HFF-Myc (cell line): ENCODE results near the gene CRIM1.

ENCODE experiments used
- DNase-seq: peaks from one replicate; pipeline ENCODE4 v3.0.0-alpha.2; 2011; ENCODE audit warnings: low read depth; ENCODE audit errors: extremely low read depth
- H3K4me3 ChIP-seq: replicated peaks from 2 replicates; pipeline ENCODE4 v1.5.1; 2011; ENCODE audit warnings: low read depth, mild to moderate bottlenecking, control low read depth, low read length
- CTCF ChIP-seq: IDR thresholded peaks from 2 replicates; pipeline ENCODE4 v1.5.1; 2012; ENCODE audit warnings: mild to moderate bottlenecking, low read depth, low read length, control low read depth; ENCODE audit errors: missing control alignments

The CRIM1 gene

GRCh38 chr2:36455788-36456187 lies 100.2 kb downstream of the CRIM1 start:
- TF ChIP-seq CTCF = no peak
- H3K4me3 ChIP-seq = no peak overlapping the region
- DNase-seq = no peak

- TF ChIP-seq CTCF = no peak
- DNase-seq = peak; percentile 67
- H3K4me3 ChIP-seq = no peak overlapping the region
Measured at GRCh38 chr2:36456227-36457175, 100.9 kb downstream of the CRIM1 start.

GRCh38 chr2:36458106-36458505 lies 102.5 kb downstream of the CRIM1 start:
- TF ChIP-seq CTCF = no peak
- no peak overlapping the region for H3K4me3 ChIP-seq
- DNase-seq = no peak

GRCh38 chr2:36459725-36460137 lies 104.2 kb downstream of the CRIM1 start:
- TF ChIP-seq CTCF = peak; percentile 51
- no peak overlapping the region for H3K4me3 ChIP-seq
- DNase-seq = no peak

GRCh38 chr2:36461039-36461681 lies 105.6 kb downstream of the CRIM1 start:
- H3K4me3 ChIP-seq = no peak overlapping the region
- TF ChIP-seq CTCF = no peak
- peak; percentile 79 for DNase-seq

GRCh38 chr2:36462311-36462935 lies 106.8 kb downstream of the CRIM1 start:
- no peak overlapping the region for H3K4me3 ChIP-seq
- TF ChIP-seq CTCF = no peak

More at GRCh38 chr2:36462311-36462935, 106.8 kb downstream of the CRIM1 start:
- DNase-seq = no peak
